HCT116 (cell line): ENCODE results near the gene SMTNL2. TPM values are rescaled to one million over a fixed set of nuclear protein-coding genes. Genes with fewer than 3 reads are reported as not detected.

ENCODE experiments used
- ATAC-seq: fragments of 200-7000 bp; cut with Tn5 transposase; 2 replicates; pipeline ENCODE4 v1.9.1; 2020; ENCODE audit warnings: mild to moderate bottlenecking, moderate library complexity
- BruUV-seq: library from RNA; stranded (reverse); fragments of 400-500 nt; replicated peaks from 2 replicates; lab custom pipeline; 2021; lab: Mats Ljungman, UMichigan
- CTCF ChIA-PET: fragments of 300-600 bp; sonication (Branson Sonifier 250); formaldehyde crosslinking; loops from one replicate; lab custom pipeline; 2021; ENCODE audit warnings: antibody characterized with exemption; lab: Charles Lee
- POLR2A ChIA-PET: fragments of 300-600, 350-600 bp; sonication (Branson Sonifier 250); formaldehyde crosslinking; loops from one replicate; lab custom pipeline; 2021; ENCODE audit warnings: antibody characterized with exemption; lab: Charles Lee
- RAD21 ChIA-PET, 2 experiments: fragments of 300-600 bp; sonication (Branson Sonifier 250); formaldehyde crosslinking; loops; one replicate each; lab custom pipeline; 2023; ENCODE audit warnings: low total read pairs in 2 of 2; ENCODE audit not compliant: uncharacterized antibody in 2 of 2, unreplicated experiment in 2 of 2, low non-redundant PET in 1 of 2; lab: Charles Lee
- DNase-seq: peaks from one replicate; pipeline ENCODE4 v3.0.0-alpha.2; 2010; ENCODE audit warnings: low read depth, low spot score
- H2AFZ ChIP-seq: fragments of 200-600 bp; shearing (Covaris generic), sonication (generic); 2 replicates; pipeline ENCODE4 v1.6.1; 2017; ENCODE audit warnings: low read depth, mixed run types, mixed read lengths, antibody characterized with exemption, low read length; ENCODE audit not compliant: poor library complexity, severe bottlenecking
- H3K27ac ChIP-seq: 2 replicates; pipeline ENCODE4 v1.5.1; 2012; ENCODE audit warnings: low read depth, low read length
- H3K27me3 ChIP-seq: fragments of 200-600 bp; sonication (generic); 2 replicates; pipeline ENCODE4 v1.6.1; 2016; ENCODE audit warnings: mixed run types, low read length, mixed read lengths; ENCODE audit not compliant: insufficient read depth
- H3K36me3 ChIP-seq, 2 experiments: fragments of 200-500 bp in 1 of 2; fragments of 200-600 bp in 1 of 2; sonication (Bioruptor generic) in 1 of 2; sonication (generic) in 1 of 2; 2 replicates each; pipeline versions ENCODE4 v1.5.1 to v1.6.1; 2014 to 2016; ENCODE audit warnings: low read length in 2 of 2, inconsistent platforms in 1 of 2, mixed read lengths in 1 of 2, mixed run types in 1 of 2; ENCODE audit not compliant: insufficient read depth in 2 of 2, control insufficient read depth in 1 of 2
- H3K4me1 ChIP-seq, 2 experiments: fragments of 200-600 bp in 1 of 2; sonication (generic) in 1 of 2; 2 replicates each; pipeline versions ENCODE4 v1.5.1 to v1.6.1; 2012 to 2017; ENCODE audit warnings: low read length in 2 of 2, inconsistent platforms in 1 of 2, mild to moderate bottlenecking in 1 of 2, mixed read lengths in 1 of 2, mixed run types in 1 of 2, moderate library complexity in 1 of 2; ENCODE audit not compliant: insufficient read depth in 2 of 2, control insufficient read depth in 1 of 2
- H3K4me2 ChIP-seq: fragments of 200-600 bp; sonication (generic); 2 replicates; pipeline ENCODE4 v1.6.1; 2017; ENCODE audit warnings: mixed run types, low read length, mixed read lengths
- H3K4me3 ChIP-seq, 2 experiments: fragments of 200-600 bp in 1 of 2; sonication (generic) in 1 of 2; replicated peaks in 1 of 2; 2 replicates each; pipeline ENCODE4 v1.5.1; 2011 to 2016; ENCODE audit warnings: low read length in 2 of 2, control low read depth in 1 of 2, low read depth in 1 of 2, mild to moderate bottlenecking in 1 of 2, mixed read lengths in 1 of 2, mixed run types in 1 of 2
- H3K79me2 ChIP-seq: fragments of 200-600 bp; sonication (generic); 2 replicates; pipeline ENCODE4 v1.6.1; 2017; ENCODE audit warnings: mild to moderate bottlenecking, mixed run types, low read length, moderate library complexity, mixed read lengths; ENCODE audit not compliant: insufficient read depth
- H3K9ac ChIP-seq: fragments of 200-600 bp; sonication (generic); 2 replicates; pipeline ENCODE4 v1.6.1; 2016; ENCODE audit warnings: low read length, mixed read lengths
- H3K9me2 ChIP-seq: fragments of 200-600 bp; sonication (generic), shearing (Covaris generic); 2 replicates; pipeline ENCODE4 v1.6.1; 2017; ENCODE audit warnings: mixed run types, mild to moderate bottlenecking, moderate library complexity; ENCODE audit not compliant: insufficient read depth
- H3K9me3 ChIP-seq, 2 experiments: fragments of 200-500 bp in 1 of 2; fragments of 200-600 bp in 1 of 2; sonication (Bioruptor generic) in 1 of 2; sonication (generic) in 1 of 2; 2 replicates each; pipeline ENCODE4 v1.6.1; 2014 to 2017; ENCODE audit warnings: low read length in 2 of 2, mixed read lengths in 2 of 2, inconsistent platforms in 1 of 2, low read depth in 1 of 2, mild to moderate bottlenecking in 1 of 2, mixed run types in 1 of 2, moderate library complexity in 1 of 2; ENCODE audit not compliant: control insufficient read depth in 1 of 2, insufficient read depth in 1 of 2
- H4K20me1 ChIP-seq: fragments of 200-600 bp; sonication (generic), shearing (Covaris generic); 2 replicates; pipeline ENCODE4 v1.6.1; 2017; ENCODE audit warnings: mixed run types, mild to moderate bottlenecking, moderate library complexity; ENCODE audit not compliant: insufficient read depth
- CBX3 ChIP-seq: IDR thresholded peaks from 2 replicates; pipeline ENCODE4 v1.6.1; 2012; ENCODE audit warnings: low read depth
- CEBPB ChIP-seq: IDR thresholded peaks from 2 replicates; pipeline ENCODE4 v1.6.1; 2012; ENCODE audit warnings: low read depth
- EGR1 ChIP-seq: IDR thresholded peaks from 2 replicates; pipeline ENCODE4 v1.6.1; 2012; ENCODE audit warnings: low read depth
- EZH2 ChIP-seq: fragments of 200-600 bp; sonication (generic); IDR thresholded peaks from 2 replicates; pipeline ENCODE4 v1.6.1; 2017; ENCODE audit warnings: antibody characterized with exemption, mixed run types
- EZH2phosphoT487 ChIP-seq: fragments of 200-600 bp; IDR thresholded peaks from 2 replicates; pipeline ENCODE4 v1.6.1; 2018; ENCODE audit warnings: antibody characterized with exemption, borderline replicate concordance
- FOSL1 ChIP-seq: IDR thresholded peaks from 2 replicates; pipeline ENCODE4 v1.6.1; 2012; ENCODE audit warnings: low read depth
- POLR2AphosphoS5 ChIP-seq: IDR thresholded peaks from 2 replicates; pipeline ENCODE4 v1.6.1; 2011; ENCODE audit warnings: mild to moderate bottlenecking, low read depth, low read length, moderate library complexity
- SIN3A ChIP-seq: IDR thresholded peaks from 2 replicates; pipeline ENCODE4 v1.6.1; 2012; ENCODE audit warnings: low read depth
- SRF ChIP-seq: IDR thresholded peaks from 2 replicates; pipeline ENCODE4 v1.6.1; 2012; ENCODE audit warnings: low read depth
- ZFX ChIP-seq: fragments of 450-650 bp; IDR thresholded peaks from 2 replicates; pipeline ENCODE4 v1.6.1; 2017
- ZNF274 ChIP-seq: fragments of 200-500 bp; sonication (Bioruptor generic); IDR thresholded peaks from 2 replicates; pipeline ENCODE4 v1.6.1; 2014; ENCODE audit warnings: mild to moderate bottlenecking, low read depth, low read length, inconsistent platforms
- intact Hi-C: fragments of 100-400 bp; cut with micrococcal nuclease; formaldehyde crosslinking; loops from 2 replicates; pipeline ENCODE4 v1.10.0; 2022
- total RNA-seq: library from RNA; stranded (reverse); gene quantifications from one replicate; pipeline ENCODE4 v1.2.1, GENCODE V29; 2021; ENCODE audit not compliant: unreplicated experiment
- TF ChIP-seq, protein P1 (sequence below): IDR thresholded peaks from 2 replicates; pipeline ENCODE4 v1.6.1; 2011; ENCODE audit warnings: mild to moderate bottlenecking, low read length, moderate library complexity; ENCODE audit not compliant: insufficient replicate concordance; ENCODE audit errors: extremely low read depth
- TF ChIP-seq, protein P2 (sequence below): IDR thresholded peaks from 2 replicates; pipeline ENCODE4 v1.6.1; 2012
- TF ChIP-seq, protein P3 (sequence below), 3 experiments: fragments of 200-600 bp in 1 of 3; sonication (generic) in 1 of 3; IDR thresholded peaks in 2 of 3; conservative IDR thresholded peaks in 1 of 3; 2 replicates each; pipeline ENCODE4 v1.5.1; 2012 to 2017; ENCODE audit warnings: low read depth in 2 of 3, low read length in 2 of 3, antibody characterized with exemption in 1 of 3, borderline replicate concordance in 1 of 3, control low read depth in 1 of 3, mild to moderate bottlenecking in 1 of 3, mixed read lengths in 1 of 3, mixed run types in 1 of 3, moderate library complexity in 1 of 3; ENCODE audit not compliant: insufficient read depth in 1 of 3
- TF ChIP-seq, protein P4 (sequence below): IDR thresholded peaks from 2 replicates; pipeline ENCODE4 v1.6.1; 2012; ENCODE audit warnings: low read depth
- TF ChIP-seq, protein P5 (sequence below): IDR thresholded peaks from 2 replicates; pipeline ENCODE4 v1.6.1; 2012

SMTNL2 gene
- total RNA-seq, 1 experiment from 2014 or later: 2.3 TPM

DNA sequence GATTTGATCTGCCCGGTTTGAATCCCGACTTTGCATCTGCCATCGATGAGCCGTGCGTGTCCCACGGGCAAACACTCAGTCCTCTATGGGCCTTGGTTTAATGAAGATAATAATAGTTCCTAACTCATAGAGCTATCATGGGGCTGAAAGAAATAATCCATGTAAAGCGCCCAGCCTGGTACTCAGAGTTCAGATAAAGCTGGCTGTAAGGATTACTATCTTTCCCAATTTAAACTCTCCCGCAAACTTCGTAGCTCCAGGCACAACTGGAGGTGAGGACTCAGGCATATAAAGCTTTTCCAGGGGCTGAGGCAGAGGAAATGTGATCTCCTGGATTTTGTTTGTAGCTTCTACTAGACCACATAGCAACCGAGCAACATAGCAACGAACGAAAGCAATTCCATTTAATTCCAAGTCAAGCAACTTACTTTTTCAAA is 40.9 kb downstream of the SMTNL2 start:
- Histone ChIP-seq H2AFZ (no peak overlapping the region), H3K9ac (no peak overlapping the region), H3K9me2 (no peaks in the 10 kb centered on the region), H3K27ac (no peak overlapping the region), H3K9me3 (no peaks in the 10 kb centered on the region; a peak in 1 of 4 replicates), H4K20me1 (no peaks in the 10 kb centered on the region), H3K36me3 (no peaks in the 10 kb centered on the region), H3K4me2 (no peak overlapping the region), H3K4me1 (peaks cover 0 to 4% of the 10 kb centered on the region in 2 experiments; a peak in 1 of 4 replicates), H3K27me3 (no peaks in the 10 kb centered on the region), H3K79me2 (no peaks in the 10 kb centered on the region), H3K4me3 (no peak overlapping the region)
- CTCF ChIA-PET: interaction anchor here (1.0 to 4.5 kb wide), 4 partner anchors 9 to 204 kb away, joined by 4 to 59 read pairs (median 5); no protein-coding TSS in a partner anchor
- BruUV-seq: no TSS peak
- intact Hi-C loops: no loop called here
- ATAC-seq (no peak), DNase-seq (no peak)
- RAD21 ChIA-PET: interaction anchor here (1.6 to 1.8 kb wide), 2 partner anchors 58 kb away, joined by 8 to 9 read pairs; no protein-coding TSS in a partner anchor
- TF ChIP-seq, protein P1, sequence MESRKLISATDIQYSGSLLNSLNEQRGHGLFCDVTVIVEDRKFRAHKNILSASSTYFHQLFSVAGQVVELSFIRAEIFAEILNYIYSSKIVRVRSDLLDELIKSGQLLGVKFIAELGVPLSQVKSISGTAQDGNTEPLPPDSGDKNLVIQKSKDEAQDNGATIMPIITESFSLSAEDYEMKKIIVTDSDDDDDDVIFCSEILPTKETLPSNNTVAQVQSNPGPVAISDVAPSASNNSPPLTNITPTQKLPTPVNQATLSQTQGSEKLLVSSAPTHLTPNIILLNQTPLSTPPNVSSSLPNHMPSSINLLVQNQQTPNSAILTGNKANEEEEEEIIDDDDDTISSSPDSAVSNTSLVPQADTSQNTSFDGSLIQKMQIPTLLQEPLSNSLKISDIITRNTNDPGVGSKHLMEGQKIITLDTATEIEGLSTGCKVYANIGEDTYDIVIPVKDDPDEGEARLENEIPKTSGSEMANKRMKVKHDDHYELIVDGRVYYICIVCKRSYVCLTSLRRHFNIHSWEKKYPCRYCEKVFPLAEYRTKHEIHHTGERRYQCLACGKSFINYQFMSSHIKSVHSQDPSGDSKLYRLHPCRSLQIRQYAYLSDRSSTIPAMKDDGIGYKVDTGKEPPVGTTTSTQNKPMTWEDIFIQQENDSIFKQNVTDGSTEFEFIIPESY: no peak
- TF ChIP-seq FOSL1: no peak
- no peak for TF ChIP-seq POLR2AphosphoS5
- no peak for TF ChIP-seq CBX3
- TF ChIP-seq EZH2phosphoT487: no peak
- TF ChIP-seq EGR1: no peak
- no peak for TF ChIP-seq ZFX
- TF ChIP-seq, protein P2, sequence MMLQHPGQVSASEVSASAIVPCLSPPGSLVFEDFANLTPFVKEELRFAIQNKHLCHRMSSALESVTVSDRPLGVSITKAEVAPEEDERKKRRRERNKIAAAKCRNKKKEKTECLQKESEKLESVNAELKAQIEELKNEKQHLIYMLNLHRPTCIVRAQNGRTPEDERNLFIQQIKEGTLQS: no peak
- TF ChIP-seq, protein P3, sequence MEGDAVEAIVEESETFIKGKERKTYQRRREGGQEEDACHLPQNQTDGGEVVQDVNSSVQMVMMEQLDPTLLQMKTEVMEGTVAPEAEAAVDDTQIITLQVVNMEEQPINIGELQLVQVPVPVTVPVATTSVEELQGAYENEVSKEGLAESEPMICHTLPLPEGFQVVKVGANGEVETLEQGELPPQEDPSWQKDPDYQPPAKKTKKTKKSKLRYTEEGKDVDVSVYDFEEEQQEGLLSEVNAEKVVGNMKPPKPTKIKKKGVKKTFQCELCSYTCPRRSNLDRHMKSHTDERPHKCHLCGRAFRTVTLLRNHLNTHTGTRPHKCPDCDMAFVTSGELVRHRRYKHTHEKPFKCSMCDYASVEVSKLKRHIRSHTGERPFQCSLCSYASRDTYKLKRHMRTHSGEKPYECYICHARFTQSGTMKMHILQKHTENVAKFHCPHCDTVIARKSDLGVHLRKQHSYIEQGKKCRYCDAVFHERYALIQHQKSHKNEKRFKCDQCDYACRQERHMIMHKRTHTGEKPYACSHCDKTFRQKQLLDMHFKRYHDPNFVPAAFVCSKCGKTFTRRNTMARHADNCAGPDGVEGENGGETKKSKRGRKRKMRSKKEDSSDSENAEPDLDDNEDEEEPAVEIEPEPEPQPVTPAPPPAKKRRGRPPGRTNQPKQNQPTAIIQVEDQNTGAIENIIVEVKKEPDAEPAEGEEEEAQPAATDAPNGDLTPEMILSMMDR (IDR thresholded peaks at IDR 0.05 in 2 of 3, conservative IDR thresholded peaks at IDR 0.05 in 1 of 3; ENCODE audit: borderline replicate concordance in 1 of 3, insufficient read depth in 1 of 3, low read depth in 2 of 3, low read length in 2 of 3): no peak
- TF ChIP-seq, protein P4, sequence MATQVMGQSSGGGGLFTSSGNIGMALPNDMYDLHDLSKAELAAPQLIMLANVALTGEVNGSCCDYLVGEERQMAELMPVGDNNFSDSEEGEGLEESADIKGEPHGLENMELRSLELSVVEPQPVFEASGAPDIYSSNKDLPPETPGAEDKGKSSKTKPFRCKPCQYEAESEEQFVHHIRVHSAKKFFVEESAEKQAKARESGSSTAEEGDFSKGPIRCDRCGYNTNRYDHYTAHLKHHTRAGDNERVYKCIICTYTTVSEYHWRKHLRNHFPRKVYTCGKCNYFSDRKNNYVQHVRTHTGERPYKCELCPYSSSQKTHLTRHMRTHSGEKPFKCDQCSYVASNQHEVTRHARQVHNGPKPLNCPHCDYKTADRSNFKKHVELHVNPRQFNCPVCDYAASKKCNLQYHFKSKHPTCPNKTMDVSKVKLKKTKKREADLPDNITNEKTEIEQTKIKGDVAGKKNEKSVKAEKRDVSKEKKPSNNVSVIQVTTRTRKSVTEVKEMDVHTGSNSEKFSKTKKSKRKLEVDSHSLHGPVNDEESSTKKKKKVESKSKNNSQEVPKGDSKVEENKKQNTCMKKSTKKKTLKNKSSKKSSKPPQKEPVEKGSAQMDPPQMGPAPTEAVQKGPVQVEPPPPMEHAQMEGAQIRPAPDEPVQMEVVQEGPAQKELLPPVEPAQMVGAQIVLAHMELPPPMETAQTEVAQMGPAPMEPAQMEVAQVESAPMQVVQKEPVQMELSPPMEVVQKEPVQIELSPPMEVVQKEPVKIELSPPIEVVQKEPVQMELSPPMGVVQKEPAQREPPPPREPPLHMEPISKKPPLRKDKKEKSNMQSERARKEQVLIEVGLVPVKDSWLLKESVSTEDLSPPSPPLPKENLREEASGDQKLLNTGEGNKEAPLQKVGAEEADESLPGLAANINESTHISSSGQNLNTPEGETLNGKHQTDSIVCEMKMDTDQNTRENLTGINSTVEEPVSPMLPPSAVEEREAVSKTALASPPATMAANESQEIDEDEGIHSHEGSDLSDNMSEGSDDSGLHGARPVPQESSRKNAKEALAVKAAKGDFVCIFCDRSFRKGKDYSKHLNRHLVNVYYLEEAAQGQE: no peak
- no peak for TF ChIP-seq CEBPB
- TF ChIP-seq EZH2: no peak
- no peak for TF ChIP-seq ZNF274
- TF ChIP-seq, protein P5, sequence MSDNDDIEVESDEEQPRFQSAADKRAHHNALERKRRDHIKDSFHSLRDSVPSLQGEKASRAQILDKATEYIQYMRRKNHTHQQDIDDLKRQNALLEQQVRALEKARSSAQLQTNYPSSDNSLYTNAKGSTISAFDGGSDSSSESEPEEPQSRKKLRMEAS: no peak
- TF ChIP-seq SIN3A: no peak
- no peak for TF ChIP-seq SRF
- POLR2A ChIA-PET: interaction anchor here (0.9 to 1.4 kb wide), 2 partner anchors 58 to 60 kb away, joined by 4 to 5 read pairs; no protein-coding TSS in a partner anchor
